ENCODE results near the gene BAZ1A. TPM values are rescaled to one million over a fixed set of nuclear protein-coding genes. Genes with fewer than 3 reads are reported as not detected.

BAZ1A gene
- total RNA-seq, 1 experiment from 2014 or later, result 17.8 TPM

- Histone ChIP-seq H2BK12ac (ENCODE audit: insufficient read length, low read depth, low read length) (no peak overlapping the region), H2AFZ (ENCODE audit: low read length) (no peak overlapping the region), H3K4ac (ENCODE audit: low read depth, low read length) (no peak overlapping the region), H4K91ac (ENCODE audit: insufficient read length, low read depth, low read length) (no peak overlapping the region), H2BK120ac (ENCODE audit: low read depth, low read length, poor library complexity, severe bottlenecking) (no peak overlapping the region), H2AK5ac (ENCODE audit: insufficient read length, low read length) (no peak overlapping the region), H3K56ac (ENCODE audit: insufficient read length, low read depth, low read length) (no peak overlapping the region), H3K79me1 (ENCODE audit: insufficient read depth, low read depth, low read length, poor library complexity, severe bottlenecking) (no peaks in the 10 kb centered on the region), H3K23ac (ENCODE audit: insufficient read length, low read depth, low read length) (no peak overlapping the region), H4K5ac (ENCODE audit: insufficient read length, low read depth, low read length) (no peak overlapping the region), H3K4me2 (ENCODE audit: insufficient read depth, insufficient read length, low read length) (peak overlapping the region; percentile 69), H3K18ac (ENCODE audit: insufficient read length, low read depth, low read length) (peak overlapping the region; percentile 11), H2BK5ac (ENCODE audit: insufficient read length, low read length) (no peak overlapping the region), H3K9me3 (ENCODE audit: control insufficient read depth, low read depth, low read length) (no peaks in the 10 kb centered on the region), H2BK15ac (ENCODE audit: low read depth, low read length) (no peak overlapping the region), H3K23me2 (ENCODE audit: insufficient read length, low read depth, low read length, poor library complexity, severe bottlenecking) (peaks cover 6% of the 10 kb centered on the region), H3K27ac (ENCODE audit: insufficient read length, low read depth, low read length) (no peak overlapping the region), H3K79me2 (ENCODE audit: insufficient read depth, low read length) (peaks cover 2% of the 10 kb centered on the region; the same call in 1 of the 2 replicates), H2BK20ac (ENCODE audit: low read depth, low read length, poor library complexity, severe bottlenecking) (no peak overlapping the region), H3K14ac (ENCODE audit: insufficient read depth, low read length) (peak overlapping the region; percentile 86; the same call in 1 of the 2 replicates), H4K20me1 (ENCODE audit: control insufficient read depth, insufficient read depth, insufficient read length) (no peaks in the 10 kb centered on the region), H3K27me3 (ENCODE audit: insufficient read depth, low read length) (no peaks in the 10 kb centered on the region), H3K4me1 (ENCODE audit: insufficient read depth, low read length) (no peaks in the 10 kb centered on the region), H3K9ac (ENCODE audit: extremely low read depth, insufficient read length, low read length) (no peak overlapping the region), H4K8ac (replicated peaks; ENCODE audit: insufficient read length, low read depth, low read length) (no peak overlapping the region), H3T11ph (ENCODE audit: low read length) (no peak overlapping the region)
- no peak for TF ChIP-seq CTCF (conservative IDR thresholded peaks at IDR 0.05)
- WGBS (ENCODE audit: extremely low coverage, insufficient read length, low lambda C conversion rate), result no CpG with 5 or more reads among the region's 85 CpGs
- Mint-ChIP-seq H3K27ac (no peak overlapping the region), H3K27me3 (ENCODE audit: low read depth) (peaks cover 13% of the 10 kb centered on the region), H3K4me1 (peaks cover 18 to 23% of the 10 kb centered on the region in 2 experiments), H3K4me3 (peak overlapping the region; percentile 89 to 97), H3K9me3 (no peaks in the 10 kb centered on the region), H3K36me3 (ENCODE audit: insufficient read depth in 1 of 3, low read depth in 3 of 3) (peaks cover 0 to 5% (median 0%) of the 10 kb centered on the region in 3 experiments; a peak in 3 of 7 replicates)
- peak; percentile 52 for DNase-seq
These were observed 652 bp downstream of the BAZ1A start for GRCh38 chr14:34874386-34875030.
